NCI-H2227 (cell line): Measurements from ENCODE around the gene PALM2AKAP2.

Source experiments
- DNase-seq: peaks from one replicate; lab custom pipeline; 2025; ENCODE audit not compliant: unreplicated experiment; lab: John Stamatoyannopoulos, UW

The PALM2AKAP2 gene

GRCh38 chr9:109771796-109772531, 8.0 kb upstream of the PALM2AKAP2 start:
- DNase-seq, result no peak

DNA sequence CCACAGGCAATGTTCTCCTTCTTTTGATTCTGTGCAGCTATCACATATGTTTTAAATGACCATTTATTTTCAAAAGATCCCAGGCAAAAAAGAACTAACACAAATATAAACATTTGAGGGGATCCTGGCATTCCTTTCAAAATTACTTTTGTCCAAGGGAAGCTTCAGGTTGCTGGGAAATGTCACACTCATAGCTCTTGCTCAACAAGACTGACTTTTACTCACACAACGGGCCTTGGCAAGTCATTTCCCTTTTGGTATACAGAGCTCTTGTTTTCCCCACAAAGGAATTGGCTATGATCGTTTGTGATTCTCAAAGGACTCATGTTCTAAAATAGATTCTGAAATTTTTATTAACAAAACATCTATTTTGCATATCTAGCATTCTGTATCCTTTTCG, 4.5 kb upstream of the PALM2AKAP2 start:
- no peak for DNase-seq

GRCh38 chr9:109776391-109776790, 3.6 kb upstream of the PALM2AKAP2 start:
- no peak for DNase-seq

DNA sequence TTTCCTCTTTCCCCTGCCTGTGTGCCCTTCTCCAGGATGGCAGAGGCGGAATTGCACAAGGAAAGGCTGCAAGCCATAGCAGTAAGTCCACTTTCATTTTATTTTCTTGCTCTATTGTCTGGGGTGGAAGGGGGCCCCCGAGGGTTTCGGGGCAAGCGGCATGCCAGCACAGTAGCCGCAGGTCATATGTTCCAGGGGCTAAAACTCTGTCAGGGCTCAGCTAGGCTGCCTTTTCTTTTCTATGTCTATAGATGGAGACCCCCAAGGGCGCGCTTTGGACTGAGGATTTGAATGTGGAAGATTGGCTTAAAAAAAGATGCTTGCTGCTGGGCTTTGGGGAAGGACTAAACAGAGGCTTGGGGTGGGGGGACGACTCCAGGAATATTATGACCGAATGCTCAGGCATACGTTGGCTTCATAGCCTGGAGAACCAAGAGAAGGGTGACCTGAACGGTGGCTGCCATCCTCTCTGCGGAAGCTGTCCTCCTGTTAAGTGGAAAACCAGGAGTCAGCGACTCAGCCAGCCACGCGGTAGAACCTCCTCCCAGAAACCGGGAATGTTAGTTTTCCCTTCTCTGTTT, 545 bp downstream of the PALM2AKAP2 start:
- peak; percentile 0 for DNase-seq

DNA sequence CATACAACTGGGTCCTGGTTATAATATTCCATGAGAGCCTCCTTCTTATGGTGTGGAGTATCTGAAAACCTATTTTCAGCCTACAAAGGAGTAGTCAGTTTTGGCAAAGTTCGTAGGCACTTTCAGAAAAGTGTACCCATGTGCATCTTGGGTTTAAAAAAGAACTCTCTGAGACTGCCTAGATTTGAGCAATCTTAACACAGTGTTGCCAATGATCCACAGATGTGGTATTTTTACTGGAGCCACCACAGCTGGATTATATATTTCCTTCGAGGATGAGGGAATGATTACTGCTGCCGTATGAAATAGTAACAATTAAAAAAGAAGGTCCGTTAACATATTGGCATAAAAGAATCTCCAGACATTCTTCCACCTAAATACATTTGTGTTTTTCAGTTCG, 1.1 kb downstream of the PALM2AKAP2 start:
- no peak for DNase-seq

DNA sequence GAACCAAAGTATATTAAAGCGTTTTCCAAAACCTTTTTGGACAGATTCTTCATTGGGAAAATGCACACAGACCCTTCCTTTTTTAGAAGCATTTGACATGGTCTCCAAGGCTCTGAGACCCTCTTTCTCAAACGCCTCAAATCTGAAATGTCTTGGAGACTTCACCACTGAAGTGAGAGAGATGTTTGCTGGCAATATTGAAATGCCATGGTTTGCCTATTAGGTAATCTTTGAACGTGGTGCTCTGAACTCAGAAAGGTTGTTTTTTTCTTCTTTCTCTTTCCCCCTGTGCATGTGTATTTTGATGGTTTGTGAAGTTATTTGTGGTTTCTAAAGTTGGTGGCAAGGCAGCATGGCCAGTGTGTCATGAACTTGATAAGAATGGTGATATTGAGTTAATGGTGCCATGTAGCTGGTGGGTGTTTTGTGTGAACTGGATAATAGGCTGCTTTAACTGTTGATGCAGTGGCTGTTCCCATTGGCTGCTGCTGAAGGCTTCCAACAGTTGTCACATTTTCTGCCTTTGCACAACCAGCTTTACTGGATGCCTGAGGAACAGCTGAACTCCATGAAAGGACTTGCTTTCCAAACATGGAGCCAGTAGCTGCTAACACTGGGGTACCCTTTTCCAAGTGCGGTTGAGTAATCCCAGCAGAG, 1.7 kb downstream of the PALM2AKAP2 start:
- DNase-seq, result no peak

GRCh38 chr9:109787735-109788134, 7.7 kb downstream of the PALM2AKAP2 start:
- no peak for DNase-seq

GRCh38 chr9:109789556-109789955, 9.6 kb downstream of the PALM2AKAP2 start:
- no peak for DNase-seq

GRCh38 chr9:109789971-109790370, 10.0 kb downstream of the PALM2AKAP2 start:
- DNase-seq, result no peak

- DNase-seq, result no peak
Observed at GRCh38 chr9:109791003-109791677, 11.1 kb downstream of the PALM2AKAP2 start.

DNA sequence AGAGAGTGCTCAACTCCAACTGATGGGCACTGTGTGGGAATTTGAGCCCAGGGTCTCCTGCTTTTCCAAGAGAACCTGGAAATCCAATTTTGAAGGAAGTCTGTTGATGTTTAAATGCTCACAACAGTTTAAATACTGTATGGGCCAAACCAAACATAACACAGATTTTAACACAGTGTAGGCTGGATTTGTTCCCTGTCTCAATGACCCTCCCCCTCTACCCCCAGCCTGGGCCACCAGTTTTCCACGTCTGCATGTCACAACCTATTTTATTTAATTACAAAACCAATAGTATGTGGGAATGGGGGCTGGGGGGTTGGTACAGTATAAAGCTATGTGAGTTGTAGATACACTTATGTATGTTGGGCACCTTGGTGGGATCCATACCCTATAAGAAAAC, 11.7 kb downstream of the PALM2AKAP2 start:
- DNase-seq, result no peak

DNA sequence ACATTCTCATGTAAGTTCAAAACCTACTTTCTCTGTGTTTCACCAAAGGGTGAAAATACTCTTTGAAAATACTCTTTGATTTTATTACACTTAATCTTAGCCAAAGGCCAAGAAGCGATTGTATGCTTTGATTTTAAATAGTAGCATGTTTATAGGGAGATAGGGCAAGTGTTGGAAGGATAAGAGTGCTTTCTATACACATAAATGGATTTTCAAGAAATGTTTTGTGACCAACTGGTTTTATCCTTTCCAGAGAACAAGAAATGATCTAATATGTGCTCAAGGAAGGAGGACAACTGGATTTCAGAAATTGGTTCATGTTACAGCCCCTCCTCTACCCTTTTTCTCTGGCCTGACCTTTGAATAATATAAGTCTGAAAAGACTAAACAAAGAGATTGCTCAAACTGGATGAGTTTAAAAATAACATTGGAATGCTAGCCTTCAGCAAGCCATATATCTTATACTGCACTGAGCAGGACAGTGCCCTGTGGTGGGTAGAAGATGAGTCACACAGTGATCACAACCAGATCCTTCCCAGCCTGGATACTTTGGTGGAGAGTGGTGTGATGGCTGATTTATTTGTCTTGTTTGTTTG, 13.1 kb downstream of the PALM2AKAP2 start:
- DNase-seq, result no peak

DNA sequence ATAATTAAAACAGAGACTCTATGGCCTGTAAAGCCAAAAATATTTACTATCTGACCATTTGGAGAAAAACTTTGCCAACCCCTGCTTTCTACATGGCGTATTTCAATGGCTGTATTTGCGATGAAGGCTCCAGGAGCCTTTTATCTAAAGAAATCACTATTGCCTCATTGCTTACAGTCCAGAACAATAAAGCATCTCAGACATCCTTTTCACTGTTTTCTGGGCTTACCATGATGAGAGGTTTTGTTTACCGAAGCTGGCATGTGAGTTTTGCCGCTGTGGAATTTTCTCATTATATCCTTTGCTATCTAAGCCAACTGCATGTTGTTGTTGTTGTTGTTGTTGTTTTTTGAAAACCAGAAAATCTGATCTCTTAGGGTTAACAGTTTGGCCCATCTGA, 13.9 kb downstream of the PALM2AKAP2 start:
- no peak for DNase-seq

DNA sequence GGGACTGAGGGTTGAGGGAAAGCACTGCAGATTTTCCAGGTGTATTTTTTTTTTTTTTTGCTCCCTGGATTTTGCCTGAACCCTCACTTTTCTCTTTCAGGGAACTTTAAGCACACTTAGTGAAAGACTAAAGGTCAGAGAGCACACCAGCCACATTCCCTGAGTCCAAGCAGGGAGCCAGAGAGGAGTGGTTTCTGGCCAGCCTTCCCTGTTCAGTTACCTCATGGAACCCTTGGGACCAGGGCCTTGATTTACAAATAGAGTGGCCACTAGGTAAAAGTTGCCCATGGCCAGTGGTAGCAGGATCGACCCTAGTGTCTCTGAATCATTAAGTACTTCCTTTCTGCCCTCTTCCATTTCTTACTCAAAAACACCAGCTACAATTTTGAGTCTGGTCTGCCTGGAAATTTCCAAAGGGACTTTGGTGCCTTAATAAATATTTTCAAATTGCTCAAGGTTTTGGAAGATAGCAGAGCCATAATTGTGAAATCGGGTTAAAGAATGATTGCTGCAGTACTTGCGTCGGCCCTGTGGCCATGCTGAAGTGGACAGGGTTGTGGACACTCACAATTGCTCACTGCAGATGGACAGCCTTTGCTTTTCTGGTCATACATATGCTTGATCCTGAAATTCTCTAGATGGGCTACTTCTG, 14.5 kb downstream of the PALM2AKAP2 start:
- no peak for DNase-seq

DNA sequence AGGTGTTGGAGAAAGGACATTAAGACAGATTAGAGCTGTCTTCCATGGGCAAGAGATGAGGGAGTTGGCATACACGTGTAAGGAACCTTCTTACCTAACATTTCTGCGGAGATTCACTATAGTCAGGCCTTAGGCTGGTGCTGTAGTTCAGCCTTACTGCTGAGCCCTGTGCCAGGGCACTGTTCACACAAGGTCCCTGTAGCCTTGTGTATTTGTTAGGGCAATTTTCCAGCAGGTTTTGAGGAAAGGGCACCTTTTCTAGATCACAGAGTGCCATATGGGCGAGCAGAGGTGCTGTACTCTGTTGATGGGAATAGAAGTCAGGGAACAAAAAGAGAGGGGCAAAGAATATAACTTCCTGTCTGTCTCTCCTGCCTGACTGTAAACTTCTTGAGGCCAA, 15.6 kb downstream of the PALM2AKAP2 start:
- DNase-seq, result no peak

GRCh38 chr9:109796078-109796477, 16.1 kb downstream of the PALM2AKAP2 start:
- no peak for DNase-seq

- DNase-seq, result no peak
Observed at GRCh38 chr9:109797006-109797405, 17.0 kb downstream of the PALM2AKAP2 start.

GRCh38 chr9:109797509-109797908, 17.5 kb downstream of the PALM2AKAP2 start:
- DNase-seq, result no peak

DNA sequence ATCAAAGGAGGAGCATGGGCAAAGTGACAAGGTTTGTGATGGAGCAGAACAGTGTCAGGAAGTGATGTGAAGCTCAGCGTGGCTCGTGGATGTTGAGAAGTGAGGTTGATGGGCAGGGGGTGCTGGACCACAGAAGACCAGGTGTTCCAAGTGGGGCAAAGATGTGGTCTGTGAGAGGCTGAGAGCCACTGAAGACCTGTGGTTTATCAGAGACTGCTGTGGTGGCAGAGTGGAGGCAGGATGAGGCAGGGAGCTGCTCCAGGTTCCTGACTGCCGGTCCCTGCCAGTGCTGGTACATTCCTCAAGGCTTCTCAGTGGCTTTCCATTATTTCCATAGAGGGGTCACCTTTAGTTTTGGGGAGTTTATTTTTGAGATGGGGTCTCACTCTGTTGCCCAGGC, 19.1 kb downstream of the PALM2AKAP2 start:
- DNase-seq, result no peak

- no peak for DNase-seq
Observed at GRCh38 chr9:109799792-109800191, 19.8 kb downstream of the PALM2AKAP2 start.

GRCh38 chr9:109801484-109801883, 21.5 kb downstream of the PALM2AKAP2 start:
- no peak for DNase-seq
